Lung (tissue), 12 donors: ENCODE results near the gene CTCFL. TPM values are rescaled to one million over a fixed set of nuclear protein-coding genes. Genes with fewer than 3 reads are reported as not detected.

Experiments used
- ATAC-seq: fragments of 200-7000 bp; cut with Tn5 transposase; one replicate; pipeline ENCODE4 v1.9.1; 2020; ENCODE audit warnings: moderate number of reproducible peaks; ENCODE audit not compliant: insufficient read depth, low FRiP score
- DNase-seq, 3 donors: peaks; one replicate each; pipeline ENCODE4 v3.0.0-alpha.2; 2013 to 2017
- H3K27ac ChIP-seq, 2 donors: one replicate each; pipeline ENCODE4 v1.5.1; 2013; ENCODE audit warnings: mild to moderate bottlenecking in 2 of 2, moderate library complexity in 2 of 2, control low read depth in 1 of 2, inconsistent platforms in 1 of 2, low read depth in 1 of 2, low read length in 1 of 2
- H3K27me3 ChIP-seq, 3 donors: one replicate each; pipeline ENCODE4 v1.5.1; 2013; ENCODE audit warnings: low read length in 2 of 3; ENCODE audit not compliant: control insufficient read depth in 3 of 3, insufficient read depth in 3 of 3
- H3K36me3 ChIP-seq, 4 donors: one replicate each; pipeline ENCODE4 v1.5.1; 2013; ENCODE audit warnings: low read length in 4 of 4, mild to moderate bottlenecking in 1 of 4, moderate library complexity in 1 of 4; ENCODE audit not compliant: control insufficient read depth in 4 of 4, insufficient read depth in 4 of 4
- H3K4me1 ChIP-seq, 5 donors: one replicate each; pipeline ENCODE4 v1.5.1; 2013; ENCODE audit warnings: low read length in 5 of 5, mild to moderate bottlenecking in 2 of 5, moderate library complexity in 1 of 5; ENCODE audit not compliant: control insufficient read depth in 5 of 5, insufficient read depth in 5 of 5
- H3K4me3 ChIP-seq: one replicate; pipeline ENCODE4 v1.5.1; 2013; ENCODE audit warnings: mild to moderate bottlenecking, control low read depth, moderate library complexity
- H3K9ac ChIP-seq, 2 donors: one replicate each; pipeline ENCODE4 v1.5.1; 2013; ENCODE audit warnings: low read length in 2 of 2, control low read depth in 1 of 2; ENCODE audit not compliant: insufficient read depth in 1 of 2
- H3K9me3 ChIP-seq, 4 donors: one replicate each; pipeline ENCODE4 v1.5.1; 2013; ENCODE audit warnings: low read length in 3 of 4, mild to moderate bottlenecking in 1 of 4, moderate library complexity in 1 of 4; ENCODE audit not compliant: control insufficient read depth in 4 of 4, insufficient read depth in 3 of 4
- WGBS, 2 donors: extraction: QIAGEN DNeasy Blood & Tissue Kit; methylation state at CpG; one replicate each; pipeline ENCODE4 v1.1.7; 2013; 5-methylcytosine and 5-hydroxymethylcytosine counted together
- polyA plus RNA-seq, 2 donors: library from polyadenylated mRNA; stranded (reverse); fragments of 200-250 nt; gene quantifications; one replicate each; pipeline ENCODE4 v1.2.1, GENCODE V29; 2013
- total RNA-seq, 2 donors: library from RNA; depleted of rRNA in 1 of 2; stranded (reverse); fragments of >200 nt in 1 of 2; gene quantifications; one replicate each; pipeline ENCODE4 v1.2.1, GENCODE V29; 2014 to 2021
- TF ChIP-seq, protein P1 (sequence below): IDR thresholded peaks from 2 replicates; pipeline ENCODE4 v1.5.1; 2012; ENCODE audit warnings: mild to moderate bottlenecking; ENCODE audit errors: control extremely low read depth, extremely low read depth
- donor health status: control.
- donor health status: control.
- donor health status: Bipolar disorder and iron deficiency.
- donor health status: healthy.
- donor health status: DM: yes; HTN: yes; CAD: no.

Gene CTCFL
- total and polyA plus RNA-seq, 4 donors: 0.02 TPM; not detected in 3

DNA sequence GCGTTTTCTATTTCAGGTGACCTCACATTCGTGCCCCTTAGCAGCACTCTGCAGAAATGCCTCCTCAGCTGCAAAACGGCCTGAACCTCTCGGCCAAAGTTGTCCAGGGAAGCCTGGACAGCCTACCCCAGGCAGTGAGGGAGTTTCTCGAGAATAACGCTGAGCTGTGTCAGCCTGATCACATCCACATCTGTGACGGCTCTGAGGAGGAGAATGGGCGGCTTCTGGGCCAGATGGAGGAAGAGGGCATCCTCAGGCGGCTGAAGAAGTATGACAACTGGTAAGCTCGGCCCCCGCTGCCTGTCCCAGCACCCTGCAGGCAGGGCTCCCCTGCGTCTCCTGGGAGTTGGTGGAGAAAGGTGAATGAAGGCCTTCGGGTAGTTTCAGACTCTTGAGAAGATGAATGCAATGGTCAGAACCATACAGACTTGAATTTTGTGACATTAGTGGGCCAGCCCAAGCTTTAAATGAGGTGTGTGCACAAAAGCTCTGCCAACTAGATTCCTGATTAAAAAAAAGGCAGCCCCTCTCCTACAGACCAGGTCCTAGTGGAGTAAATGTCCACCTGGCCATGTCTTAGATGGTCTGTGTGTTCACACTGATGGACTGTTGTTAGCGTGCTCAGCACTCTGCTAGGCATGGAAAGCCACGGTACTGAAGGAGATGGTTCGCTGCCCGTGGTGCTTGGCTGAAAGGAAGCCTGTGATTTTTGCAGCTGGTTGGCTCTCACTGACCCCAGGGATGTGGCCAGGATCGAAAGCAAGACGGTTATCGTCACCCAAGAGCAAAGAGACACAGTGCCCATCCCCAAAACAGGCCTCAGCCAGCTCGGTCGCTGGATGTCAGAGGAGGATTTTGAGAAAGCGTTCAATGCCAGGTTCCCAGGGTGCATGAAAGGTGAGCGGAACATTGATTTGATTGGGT lies 36.7 kb upstream of the CTCFL start:
- TF ChIP-seq, protein P1, sequence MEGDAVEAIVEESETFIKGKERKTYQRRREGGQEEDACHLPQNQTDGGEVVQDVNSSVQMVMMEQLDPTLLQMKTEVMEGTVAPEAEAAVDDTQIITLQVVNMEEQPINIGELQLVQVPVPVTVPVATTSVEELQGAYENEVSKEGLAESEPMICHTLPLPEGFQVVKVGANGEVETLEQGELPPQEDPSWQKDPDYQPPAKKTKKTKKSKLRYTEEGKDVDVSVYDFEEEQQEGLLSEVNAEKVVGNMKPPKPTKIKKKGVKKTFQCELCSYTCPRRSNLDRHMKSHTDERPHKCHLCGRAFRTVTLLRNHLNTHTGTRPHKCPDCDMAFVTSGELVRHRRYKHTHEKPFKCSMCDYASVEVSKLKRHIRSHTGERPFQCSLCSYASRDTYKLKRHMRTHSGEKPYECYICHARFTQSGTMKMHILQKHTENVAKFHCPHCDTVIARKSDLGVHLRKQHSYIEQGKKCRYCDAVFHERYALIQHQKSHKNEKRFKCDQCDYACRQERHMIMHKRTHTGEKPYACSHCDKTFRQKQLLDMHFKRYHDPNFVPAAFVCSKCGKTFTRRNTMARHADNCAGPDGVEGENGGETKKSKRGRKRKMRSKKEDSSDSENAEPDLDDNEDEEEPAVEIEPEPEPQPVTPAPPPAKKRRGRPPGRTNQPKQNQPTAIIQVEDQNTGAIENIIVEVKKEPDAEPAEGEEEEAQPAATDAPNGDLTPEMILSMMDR: no peak
- no peaks in the 10 kb centered on the region for H3K9me3 ChIP-seq
- H3K4me3 ChIP-seq: no peak overlapping the region
- no peak overlapping the region for H3K9ac ChIP-seq
- ATAC-seq: no peak
- H3K4me1 ChIP-seq: no peaks in the 10 kb centered on the region
- no peaks in the 10 kb centered on the region for H3K36me3 ChIP-seq
- DNase-seq: no peak
- H3K27ac ChIP-seq: no peak overlapping the region
- WGBS, 2 donors: 86% methylated on average over 24 of the region's 24 CpGs
- H3K27me3 ChIP-seq: peaks cover 0 to 11% (median 0%) of the 10 kb centered on the region in 3 donors

DNA sequence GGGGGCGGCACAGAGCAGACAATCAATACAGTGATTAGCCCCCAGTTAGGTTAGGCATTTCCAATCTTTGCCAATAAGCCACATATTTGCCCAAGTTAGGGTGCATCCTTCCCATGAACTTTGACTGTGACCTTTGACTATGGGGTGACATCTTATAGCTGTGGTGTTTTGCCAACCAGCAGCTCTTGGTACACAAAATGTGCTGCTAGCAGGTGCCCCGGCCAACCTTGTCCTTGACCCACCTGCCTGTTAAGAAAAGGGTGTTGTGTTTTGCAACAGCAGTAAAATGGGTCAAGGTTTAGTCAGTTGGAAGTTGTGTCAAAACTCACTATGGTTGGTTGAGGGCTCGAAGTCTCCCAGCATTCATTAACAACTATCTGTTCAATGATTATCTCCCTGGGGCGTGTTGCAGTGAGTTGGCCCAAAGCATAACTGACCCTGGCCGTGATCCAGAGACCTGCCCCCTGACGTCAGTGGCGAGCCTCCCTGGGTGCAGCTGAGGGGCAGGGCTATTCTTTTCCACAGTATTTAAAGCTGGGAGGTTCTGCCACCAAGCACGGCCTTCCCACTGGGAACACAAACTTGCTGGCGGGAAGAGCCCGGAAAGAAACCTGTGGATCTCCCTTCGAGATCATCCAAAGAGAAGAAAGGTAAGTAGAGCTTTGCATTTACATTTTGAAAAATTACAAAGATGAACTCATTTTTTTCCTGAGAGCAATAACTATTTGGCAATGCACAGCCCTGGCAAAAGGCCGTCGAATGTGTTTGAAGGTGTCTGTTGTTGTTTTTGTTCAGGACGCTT lies 35.8 kb upstream of the CTCFL start, which contains the start of gene PCK1:
PCK1 (plus strand) TSS at position 557 of the 802 bp plus-strand sequence. CDS start 302 bp downstream, outside the sequence.
- H3K9me3 ChIP-seq: no peaks in the 10 kb centered on the region
- peaks cover 0 to 9% (median 3%) of the 10 kb centered on the region in 3 donors for H3K27me3 ChIP-seq
- WGBS, 2 donors: 71 to 82% methylated on average over 14 of the region's 14 CpGs
- TF ChIP-seq, protein P1: no peak
- DNase-seq (peak; percentile 57 to 77 (median 71)), ATAC-seq (no peak)
- no peak within 1 kb of the TSS for H3K9ac ChIP-seq
- no peak within 1 kb of the TSS for H3K27ac ChIP-seq
- no peak within 1 kb of the TSS for H3K4me3 ChIP-seq
- H3K36me3 ChIP-seq: no peaks in the 10 kb centered on the region
- H3K4me1 ChIP-seq: no peaks in the 10 kb centered on the region

DNA sequence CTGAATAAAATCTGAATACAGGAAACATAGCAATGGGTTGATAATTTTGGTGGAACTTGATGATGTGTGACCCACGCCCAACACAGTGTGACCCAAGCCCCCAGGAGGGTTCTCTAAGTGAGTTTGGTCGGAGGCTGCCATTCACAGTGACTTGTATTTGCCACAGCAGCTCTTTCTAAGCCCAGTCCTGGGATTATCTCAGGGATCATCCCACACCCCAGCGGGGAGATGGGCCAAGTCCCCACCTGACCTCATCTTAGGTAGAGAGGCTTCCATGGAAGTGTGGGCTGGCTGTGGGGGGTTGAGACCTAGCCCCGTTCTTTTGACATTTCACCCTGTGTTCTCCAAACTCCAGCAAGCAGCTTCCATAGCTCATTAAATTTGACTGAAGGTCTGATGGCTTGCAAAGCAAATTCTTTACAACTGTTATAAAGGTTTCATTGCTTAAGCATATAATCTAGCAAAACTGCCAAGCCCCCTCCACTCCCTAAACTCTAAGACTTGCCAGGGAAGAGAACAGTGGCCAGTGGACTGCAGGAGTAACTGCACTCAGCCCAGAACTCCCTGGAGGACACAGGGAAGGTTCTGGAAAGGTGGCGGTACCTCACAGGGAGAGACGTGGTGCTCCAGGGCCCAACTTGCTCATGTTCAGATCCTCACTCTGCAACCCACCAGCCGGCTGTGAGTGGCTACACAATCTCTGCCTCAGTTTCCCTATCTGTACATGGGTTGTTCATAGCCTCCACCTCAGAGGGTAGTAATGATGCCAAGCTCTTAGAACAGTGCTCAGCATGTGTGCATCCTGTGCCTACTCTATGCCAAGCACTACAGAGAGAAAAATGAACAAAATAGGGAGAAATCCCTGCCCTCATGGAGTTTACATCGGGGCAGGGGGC lies 35.0 kb upstream of the CTCFL start:
- Histone ChIP-seq H3K9ac (no peak overlapping the region), H3K27me3 (peaks cover 0 to 5% (median 3%) of the 10 kb centered on the region in 3 donors), H3K4me1 (no peaks in the 10 kb centered on the region), H3K9me3 (no peaks in the 10 kb centered on the region), H3K36me3 (no peaks in the 10 kb centered on the region), H3K27ac (no peak overlapping the region), H3K4me3 (no peak overlapping the region)
- TF ChIP-seq, protein P1: no peak
- 87 to 88% methylated on average over 8 of the region's 8 CpGs for WGBS, 2 donors
- DNase-seq (no peak), ATAC-seq (no peak)
